Bronchial epithelial cell (primary cell): ENCODE results near the gene IRF7. TPM values are rescaled to one million over a fixed set of nuclear protein-coding genes. Genes with fewer than 3 reads are reported as not detected.
A peak's percentile ranks its signal among the peaks of the same experiment; 100 is the strongest.

Source experiments
- DNase-seq: peaks from one replicate; pipeline ENCODE4 v3.0.0-alpha.2; 2010; ENCODE audit warnings: low read depth
- FAIRE-seq: peaks from 2 replicates; lab custom pipeline; 2011; peaks lifted over from hg19 to GRCh38; lab: Jason Lieb, UNC
- H3K27me3 ChIP-seq: 2 replicates; pipeline ENCODE4 v1.5.1; 2011; ENCODE audit warnings: low read length; ENCODE audit not compliant: control insufficient read depth, insufficient read depth
- H3K36me3 ChIP-seq: 2 replicates; pipeline ENCODE4 v1.5.1; 2011; ENCODE audit warnings: low read length; ENCODE audit not compliant: control insufficient read depth, insufficient read depth
- H3K4me3 ChIP-seq: 2 replicates; pipeline ENCODE4 v1.5.1; 2011; ENCODE audit warnings: mild to moderate bottlenecking, low read depth, low read length, control low read depth
- total RNA-seq: library from RNA; depleted of rRNA; stranded (reverse); fragments of >200 nt; gene quantifications from 2 replicates; pipeline ENCODE4 v1.2.1, GENCODE V29; 2014
- TF ChIP-seq, protein P1 (sequence below): IDR thresholded peaks from 2 replicates; pipeline ENCODE4 v1.5.1; 2011; ENCODE audit warnings: mild to moderate bottlenecking, moderate library complexity, low read length, control low read depth, inconsistent platforms; ENCODE audit not compliant: insufficient read depth, severe bottlenecking

IRF7 gene
- total RNA-seq, 1 donor from 2014 or later, result 15.3 TPM

DNA sequence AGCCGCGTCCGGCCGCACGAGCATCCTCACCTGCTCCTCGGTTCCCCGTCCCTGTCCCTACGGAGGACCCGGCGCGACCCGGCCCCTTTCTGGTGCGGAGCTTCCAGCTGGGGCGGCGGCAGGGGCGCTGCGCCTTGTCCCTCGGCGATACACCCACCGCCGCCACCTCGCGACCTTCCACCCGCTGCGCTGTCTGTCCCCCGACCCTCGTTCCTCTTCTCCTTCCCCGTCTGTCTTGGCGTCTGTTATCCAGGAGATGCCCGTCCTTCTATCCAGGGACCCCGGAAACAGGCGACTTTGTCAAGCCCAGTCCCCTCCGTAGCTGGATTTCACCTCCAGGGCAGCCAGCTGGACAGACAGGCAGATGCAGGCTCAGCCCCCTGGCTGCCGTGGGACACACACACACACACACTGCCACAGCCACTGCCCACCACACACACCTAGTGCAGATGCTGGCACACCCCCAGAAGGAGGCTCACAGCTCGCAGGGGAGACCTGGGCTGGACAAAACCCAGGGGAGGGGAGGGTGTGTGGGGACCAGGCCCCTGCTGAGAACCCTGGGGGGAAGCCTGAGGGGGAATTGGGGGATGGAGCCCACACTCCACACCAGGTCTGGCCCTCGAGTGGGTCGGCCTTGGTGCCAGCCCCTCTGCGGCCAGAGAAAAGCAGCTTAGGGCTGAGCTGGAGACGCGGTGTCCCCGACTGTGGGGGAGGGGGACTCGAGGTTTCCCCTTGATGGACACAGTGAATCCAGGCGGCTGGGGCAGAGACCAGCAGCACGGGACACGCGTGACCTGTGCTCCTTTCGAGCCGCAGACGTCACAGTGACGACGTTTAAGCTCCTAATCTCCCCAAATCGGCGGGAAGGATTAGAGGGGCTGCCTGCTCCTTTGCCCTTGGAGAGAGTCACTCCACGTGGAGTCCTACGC lies 22.1 kb upstream of the IRF7 start:
- TF ChIP-seq, protein P1, sequence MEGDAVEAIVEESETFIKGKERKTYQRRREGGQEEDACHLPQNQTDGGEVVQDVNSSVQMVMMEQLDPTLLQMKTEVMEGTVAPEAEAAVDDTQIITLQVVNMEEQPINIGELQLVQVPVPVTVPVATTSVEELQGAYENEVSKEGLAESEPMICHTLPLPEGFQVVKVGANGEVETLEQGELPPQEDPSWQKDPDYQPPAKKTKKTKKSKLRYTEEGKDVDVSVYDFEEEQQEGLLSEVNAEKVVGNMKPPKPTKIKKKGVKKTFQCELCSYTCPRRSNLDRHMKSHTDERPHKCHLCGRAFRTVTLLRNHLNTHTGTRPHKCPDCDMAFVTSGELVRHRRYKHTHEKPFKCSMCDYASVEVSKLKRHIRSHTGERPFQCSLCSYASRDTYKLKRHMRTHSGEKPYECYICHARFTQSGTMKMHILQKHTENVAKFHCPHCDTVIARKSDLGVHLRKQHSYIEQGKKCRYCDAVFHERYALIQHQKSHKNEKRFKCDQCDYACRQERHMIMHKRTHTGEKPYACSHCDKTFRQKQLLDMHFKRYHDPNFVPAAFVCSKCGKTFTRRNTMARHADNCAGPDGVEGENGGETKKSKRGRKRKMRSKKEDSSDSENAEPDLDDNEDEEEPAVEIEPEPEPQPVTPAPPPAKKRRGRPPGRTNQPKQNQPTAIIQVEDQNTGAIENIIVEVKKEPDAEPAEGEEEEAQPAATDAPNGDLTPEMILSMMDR, result no peak
- H3K27me3 ChIP-seq, result peaks cover 17% of the 10 kb centered on the region
- H3K36me3 ChIP-seq, result no peaks in the 10 kb centered on the region
- DNase-seq (no peak), FAIRE-seq (no peak)
- H3K4me3 ChIP-seq, result no peak overlapping the region

DNA sequence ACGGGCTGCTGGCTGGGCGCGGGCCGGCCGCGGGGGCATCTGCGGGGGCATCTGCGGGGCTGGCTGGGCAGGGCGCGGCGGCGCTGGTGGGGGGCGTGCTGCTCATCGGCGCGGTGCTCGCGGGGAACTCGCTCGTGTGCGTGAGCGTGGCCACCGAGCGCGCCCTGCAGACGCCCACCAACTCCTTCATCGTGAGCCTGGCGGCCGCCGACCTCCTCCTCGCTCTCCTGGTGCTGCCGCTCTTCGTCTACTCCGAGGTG lies 21.5 kb upstream of the IRF7 start:
- Histone ChIP-seq H3K27me3 (peaks cover 17% of the 10 kb centered on the region), H3K36me3 (peaks cover 2% of the 10 kb centered on the region), H3K4me3 (no peak overlapping the region)
- DNase-seq (no peak), FAIRE-seq (no peak)
- TF ChIP-seq, protein P1, result no peak

DNA sequence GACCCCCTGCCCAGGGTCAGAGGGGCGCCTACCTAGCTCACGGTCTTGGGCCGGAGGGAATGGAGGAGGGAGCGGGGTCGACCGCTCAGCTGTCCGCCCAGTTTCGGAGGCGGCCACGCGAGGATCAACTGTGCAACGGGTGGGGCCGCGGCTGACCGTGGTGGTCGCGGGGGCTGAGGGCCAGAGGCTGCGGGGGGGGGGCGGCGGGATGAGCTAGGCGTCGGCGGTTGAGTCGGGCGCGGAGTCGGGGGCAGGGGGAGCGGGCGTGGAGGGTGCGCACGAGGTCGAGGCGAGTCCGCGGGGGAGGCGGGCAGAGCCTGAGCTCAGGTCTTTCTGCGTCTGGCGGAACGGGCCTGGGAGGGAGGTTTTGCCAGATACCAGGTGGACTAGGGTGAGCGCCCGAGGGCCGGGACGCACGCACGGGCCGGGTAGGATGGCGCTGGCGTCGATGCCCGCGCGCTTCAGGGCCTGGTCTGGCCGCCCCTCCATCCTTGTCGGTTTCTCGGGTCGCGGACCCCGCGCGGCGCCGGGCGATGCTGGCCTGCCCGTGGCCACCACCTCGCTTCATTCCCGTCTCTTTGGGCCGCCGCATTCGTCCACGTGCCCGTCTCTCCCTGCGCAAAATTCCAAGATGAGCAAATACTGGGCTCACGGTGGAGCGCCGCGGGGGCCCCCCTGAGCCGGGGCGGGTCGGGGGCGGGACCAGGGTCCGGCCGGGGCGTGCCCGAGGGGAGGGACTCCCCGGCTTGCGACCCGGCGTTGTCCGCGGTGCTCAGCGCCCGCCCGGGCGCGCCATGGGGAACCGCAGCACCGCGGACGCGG lies 21.0 kb upstream of the IRF7 start, which contains the start of gene DRD4:
DRD4 (plus strand) TSS at position 759 of the 822 bp plus-strand sequence; CDS start at position 795, 36 bp downstream.
- H3K4me3 ChIP-seq, result no peak within 1 kb of the TSS
- DNase-seq (no peak), FAIRE-seq (no peak)
- TF ChIP-seq, protein P1, result no peak
- H3K27me3 ChIP-seq, result peaks cover 17% of the 10 kb centered on the region
- H3K36me3 ChIP-seq, result peaks cover 2% of the 10 kb centered on the region

DNA sequence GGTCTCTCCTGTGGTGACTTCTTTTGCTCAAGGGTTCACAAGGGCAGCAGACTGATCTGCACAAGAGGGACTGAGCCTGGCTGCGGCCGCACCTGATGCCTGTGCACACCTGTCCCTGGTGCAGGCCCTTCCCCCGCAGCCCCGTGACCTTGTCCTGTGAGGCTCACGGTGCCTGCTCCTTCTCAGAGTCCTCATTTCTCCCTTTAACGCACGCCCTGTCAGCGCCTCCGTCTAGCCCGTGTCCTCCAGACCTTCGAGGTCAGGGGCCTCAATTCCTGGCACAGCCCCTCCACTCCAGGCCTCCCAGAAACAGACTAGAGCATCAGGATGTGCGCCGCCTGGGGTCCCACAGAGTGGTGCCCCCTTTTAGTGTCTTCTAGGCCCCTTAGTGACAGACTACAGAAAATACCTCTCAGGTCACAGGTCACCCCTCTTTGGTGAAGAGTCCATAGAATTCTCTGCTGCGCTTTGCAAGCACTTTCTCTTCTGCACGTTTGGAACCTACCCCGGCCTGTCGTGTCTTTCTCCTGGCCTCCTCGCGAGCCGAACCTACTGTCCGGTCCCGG lies 20.3 kb upstream of the IRF7 start:
- peak; percentile 90 for FAIRE-seq
- H3K36me3 ChIP-seq, result peaks cover 2% of the 10 kb centered on the region
- H3K27me3 ChIP-seq, result peaks cover 17% of the 10 kb centered on the region
- no peak for DNase-seq
- TF ChIP-seq, protein P1, result no peak
- H3K4me3 ChIP-seq, result no peak overlapping the region

DNA sequence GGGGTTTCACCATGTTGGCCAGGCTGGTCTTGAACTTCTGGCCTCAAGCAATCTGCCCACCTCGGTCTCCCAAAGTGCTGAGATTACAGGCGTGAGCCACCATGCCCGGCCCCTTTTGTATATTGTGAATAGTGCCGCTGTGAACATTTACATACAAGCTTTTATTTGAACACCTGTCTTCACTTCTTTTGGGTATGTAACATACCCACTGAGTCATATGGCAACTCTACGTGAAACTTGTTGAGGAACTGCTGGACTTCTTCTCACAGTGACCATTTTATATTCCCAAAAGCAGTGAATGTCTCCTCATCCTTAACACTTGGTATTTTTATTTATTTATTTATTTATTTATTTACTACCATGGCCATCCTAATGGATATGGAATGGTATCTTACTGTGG lies 15.1 kb upstream of the IRF7 start:
- peaks cover 4% of the 10 kb centered on the region for H3K27me3 ChIP-seq
- DNase-seq (no peak), FAIRE-seq (no peak)
- TF ChIP-seq, protein P1, result no peak
- H3K36me3 ChIP-seq, result peaks cover 2% of the 10 kb centered on the region
- no peak overlapping the region for H3K4me3 ChIP-seq
